Measurements from ENCODE around the gene SEMA4A.
"Not testable (repeated sequence)": the region's sequence is repeated elsewhere in the genome, so short reads cannot be mapped to it uniquely, and the experiment has no call there.

SEMA4A gene

DNA sequence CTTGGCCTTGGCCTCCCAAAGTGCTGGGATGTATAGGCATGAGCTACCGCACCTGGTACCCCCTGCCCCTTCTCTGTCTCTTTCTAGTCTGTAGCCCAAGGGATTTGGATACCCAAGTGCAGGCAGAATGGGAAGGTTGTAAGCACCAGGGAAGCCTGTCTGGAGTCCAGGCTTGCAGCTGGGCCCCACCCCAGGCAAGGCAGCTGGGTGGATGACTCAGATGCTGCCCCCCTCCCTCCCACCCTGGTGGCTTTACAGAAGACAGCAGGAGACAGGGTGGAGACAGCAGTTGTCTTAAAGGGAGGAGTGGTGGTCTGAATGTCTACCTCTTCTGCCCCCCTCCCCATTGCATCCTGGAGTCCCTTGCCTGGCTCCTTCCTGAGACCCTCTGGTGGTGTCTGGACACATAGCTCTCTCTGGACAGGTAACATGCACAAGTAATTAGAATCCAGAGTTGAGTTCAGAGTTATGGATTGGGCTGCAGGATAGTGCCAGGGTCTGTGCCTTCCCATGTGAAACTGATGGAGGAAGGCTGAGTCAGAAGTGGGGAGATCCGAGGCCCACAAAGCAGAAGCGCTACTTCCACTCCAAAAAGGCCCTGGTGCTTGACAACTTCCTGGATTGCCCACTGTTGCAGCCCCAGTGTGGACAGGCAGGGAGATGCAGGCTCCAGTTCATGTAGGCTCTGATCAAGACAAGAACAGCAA lies 33.7 kb upstream of the SEMA4A start:
- peak; percentile 70 for DNase-seq

DNA sequence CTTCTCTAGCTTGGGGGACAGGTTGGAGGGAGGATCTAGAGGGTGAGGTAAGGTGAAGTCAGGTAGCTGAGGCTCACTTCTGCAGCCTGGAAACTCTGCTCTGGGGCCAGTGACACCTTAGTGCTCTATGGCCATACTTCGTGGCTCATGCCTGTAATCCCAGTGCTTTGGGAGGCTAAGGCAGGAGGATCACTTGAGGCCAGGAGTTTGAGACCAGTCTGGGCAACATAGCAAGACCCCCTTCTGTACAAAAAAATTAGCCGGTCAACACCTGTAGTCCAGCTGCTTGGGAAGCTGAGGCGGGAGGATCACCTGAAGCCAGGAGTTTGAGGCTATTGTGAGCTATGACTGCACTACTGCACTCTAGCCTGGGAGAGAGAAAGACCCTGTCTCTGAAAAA lies 33.1 kb upstream of the SEMA4A start:
- DNase-seq = no peak

- not testable (repeated sequence) for DNase-seq
These were observed 32.4 kb upstream of the SEMA4A start for GRCh38 chr1:156121005-156121404.

DNA sequence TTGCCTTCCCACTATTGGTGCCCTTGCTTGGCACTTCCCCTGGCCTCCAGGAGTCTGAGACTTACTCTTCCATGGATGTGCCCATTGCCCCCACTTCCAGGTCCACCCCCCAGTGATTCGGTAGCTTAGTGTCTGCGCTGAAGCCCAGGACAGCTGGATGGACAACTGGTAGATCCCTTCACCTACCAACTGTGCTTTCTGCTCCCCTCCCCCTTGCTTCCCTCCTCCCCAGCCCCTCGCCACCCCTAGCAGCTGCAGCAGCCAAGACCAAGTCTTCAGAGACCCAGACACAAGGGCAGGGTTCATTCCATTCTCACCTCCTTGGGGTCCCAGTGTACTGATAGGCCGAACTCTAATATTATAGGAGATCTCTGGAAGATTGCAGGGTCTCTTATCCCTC lies 31.9 kb upstream of the SEMA4A start:
- DNase-seq = no peak

DNA sequence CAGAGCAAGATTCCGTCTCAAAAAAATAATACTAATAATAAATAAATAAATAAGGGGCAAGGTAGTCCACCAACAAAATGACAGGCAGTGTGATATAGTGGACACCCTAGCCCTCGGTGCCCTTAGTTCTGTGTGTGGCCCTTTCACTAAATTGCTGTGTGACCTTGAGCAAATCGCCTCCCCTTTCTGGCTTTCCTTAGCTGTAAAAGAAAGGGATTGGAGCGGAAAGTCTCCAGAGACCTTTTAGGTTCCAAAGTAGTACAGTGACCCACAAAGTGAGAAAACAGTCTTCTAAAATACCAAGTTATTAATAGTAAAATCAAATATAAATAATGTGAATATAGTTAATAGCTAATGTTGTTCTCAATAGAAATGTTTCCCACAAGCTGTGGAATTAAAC lies 31.3 kb upstream of the SEMA4A start:
- no peak for DNase-seq

DNA sequence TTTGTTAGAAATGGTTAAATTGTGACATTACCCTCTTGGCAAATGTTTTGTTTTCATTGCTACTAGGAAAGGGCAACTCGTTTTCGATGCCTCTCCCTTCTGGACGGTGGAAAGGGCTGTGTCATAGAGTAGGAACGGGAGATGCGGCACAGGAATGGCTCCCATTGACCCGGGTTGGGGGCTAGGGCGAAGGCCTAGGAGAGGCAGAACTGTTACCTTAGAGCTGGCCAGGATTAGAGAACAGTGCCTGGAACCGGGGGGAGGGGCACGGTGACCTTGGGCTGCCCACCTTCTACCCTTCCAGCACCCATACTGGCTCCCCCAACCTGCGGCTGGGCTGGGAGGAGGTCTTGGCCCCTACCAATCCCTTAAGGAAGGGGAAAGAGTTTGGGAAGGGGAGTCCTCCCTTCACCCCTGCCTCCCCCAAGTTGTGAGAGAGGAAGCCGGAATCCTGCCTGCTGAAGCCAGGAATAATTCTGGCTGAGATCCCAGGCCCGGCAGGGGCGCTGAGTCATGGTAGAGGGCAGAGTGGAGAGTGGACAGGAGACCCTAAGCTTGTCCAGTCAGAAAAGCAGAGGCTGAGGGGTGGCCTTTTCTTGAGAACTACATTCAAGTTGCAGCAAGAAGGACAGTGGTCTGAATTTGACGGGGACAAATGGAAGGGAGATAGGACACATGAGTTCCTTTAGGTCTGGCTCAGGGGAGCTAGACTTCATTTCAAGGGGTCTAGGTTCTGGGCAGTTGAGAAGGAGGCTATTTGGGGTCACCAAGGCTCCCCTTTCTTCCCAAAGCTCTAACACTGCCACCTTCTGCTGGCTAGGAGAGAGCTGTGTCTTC lies 30.6 kb upstream of the SEMA4A start:
- no peak for DNase-seq

DNA sequence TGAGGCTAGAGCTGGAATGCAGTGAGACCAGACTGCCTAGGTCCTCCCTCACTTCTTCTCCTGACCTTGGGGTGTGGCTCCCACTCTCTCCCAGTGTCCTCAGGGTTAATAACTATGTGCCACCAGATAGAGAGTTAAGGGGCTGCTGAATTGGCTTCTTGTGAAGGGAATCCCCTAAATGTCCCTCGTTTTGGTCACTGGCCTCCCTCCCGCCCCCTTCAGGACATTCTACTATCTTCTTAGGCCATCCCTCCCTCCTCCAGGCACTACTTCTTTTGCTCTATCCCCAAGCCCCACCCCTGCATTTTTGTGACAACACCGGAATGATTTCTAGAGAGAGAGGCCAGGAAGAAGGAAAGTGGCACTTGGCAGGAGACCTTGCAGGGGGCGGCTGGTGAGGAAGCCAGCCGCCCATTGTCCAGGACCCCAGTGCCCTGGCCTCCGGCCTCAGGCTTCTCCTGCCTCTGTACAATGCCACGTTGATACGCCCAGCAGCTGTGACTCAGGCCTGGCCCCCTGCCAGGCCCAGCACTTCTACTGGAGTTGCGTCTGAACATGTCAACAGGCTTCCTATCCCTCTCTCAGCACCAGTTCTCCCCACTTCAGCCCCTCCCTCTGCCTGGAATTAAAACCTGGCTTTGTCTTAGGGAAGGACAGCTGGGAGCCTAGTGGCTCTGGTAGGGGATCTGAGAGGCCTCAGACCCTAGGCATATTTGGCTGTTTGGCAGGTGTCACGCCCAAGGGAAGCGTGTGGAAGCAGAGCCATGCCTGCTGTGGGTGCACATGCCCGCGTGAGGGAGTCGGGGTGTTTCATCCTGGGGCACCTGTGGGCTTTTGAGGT lies 29.8 kb upstream of the SEMA4A start:
- peak; percentile 86 for DNase-seq

DNA sequence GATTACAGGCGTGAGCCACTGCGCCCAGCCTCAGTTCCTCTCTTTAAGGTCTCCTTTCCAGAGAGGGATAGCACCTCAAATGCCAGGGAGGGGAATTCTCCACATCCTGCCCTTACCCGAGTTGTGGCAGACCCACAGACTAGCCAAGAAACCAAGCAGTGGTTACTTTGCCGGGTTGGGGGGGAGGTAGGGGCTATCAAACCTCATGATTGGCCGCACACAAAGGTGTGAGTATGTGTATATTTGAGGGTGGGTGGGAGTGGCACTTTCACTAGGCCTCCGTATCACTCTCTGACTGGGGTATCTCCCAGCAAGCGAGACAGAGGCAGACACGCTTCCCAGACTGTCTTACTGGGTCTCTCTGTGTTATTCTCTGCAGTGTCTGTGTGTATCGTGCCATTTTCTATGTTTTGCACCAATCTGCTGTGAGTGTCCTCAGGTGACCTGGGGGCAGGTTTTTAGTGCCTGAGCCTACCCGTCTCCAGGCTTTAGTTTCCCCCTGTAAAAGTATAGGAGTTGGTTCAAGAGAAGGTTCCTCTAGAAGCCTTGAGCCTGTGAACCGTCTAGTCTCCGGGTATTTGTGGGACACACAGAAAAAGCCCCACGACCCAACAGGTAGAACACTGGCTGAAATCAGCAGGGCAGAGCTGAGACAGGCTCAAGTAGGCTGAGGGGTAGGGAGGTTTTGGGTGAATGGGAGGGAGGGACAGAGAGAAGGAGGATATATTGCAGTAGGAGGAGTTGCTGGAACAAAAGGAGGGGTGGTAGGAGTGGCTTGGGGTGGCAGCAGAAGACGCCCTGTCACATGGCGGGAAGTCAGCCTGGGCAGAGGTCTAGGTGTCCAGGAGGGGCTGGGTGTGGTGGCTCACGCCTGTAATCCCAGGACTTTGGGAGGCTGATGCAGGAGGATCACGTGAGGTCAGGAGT lies 28.6 kb upstream of the SEMA4A start:
- DNase-seq = peak; percentile 26

DNA sequence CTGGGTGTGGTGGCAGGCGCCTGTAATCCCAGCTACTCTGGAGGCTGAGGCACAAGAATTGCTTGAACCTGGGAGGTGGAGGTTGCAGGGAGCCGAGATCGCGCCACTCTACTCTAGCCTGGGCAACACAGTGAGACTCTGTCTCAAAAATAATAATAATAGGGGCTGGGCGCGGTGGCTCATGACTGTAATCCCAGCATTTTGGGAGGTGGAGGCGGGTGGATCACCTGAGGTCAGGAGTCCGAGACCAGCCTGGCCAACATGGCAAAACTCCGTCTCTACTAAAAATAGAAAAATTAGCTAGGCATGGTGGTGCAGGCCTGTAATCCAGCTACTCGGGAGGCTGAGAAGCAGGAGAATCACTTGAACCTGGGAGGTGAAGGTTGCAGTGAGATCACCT lies 27.8 kb upstream of the SEMA4A start:
- not testable (repeated sequence) for DNase-seq

DNA sequence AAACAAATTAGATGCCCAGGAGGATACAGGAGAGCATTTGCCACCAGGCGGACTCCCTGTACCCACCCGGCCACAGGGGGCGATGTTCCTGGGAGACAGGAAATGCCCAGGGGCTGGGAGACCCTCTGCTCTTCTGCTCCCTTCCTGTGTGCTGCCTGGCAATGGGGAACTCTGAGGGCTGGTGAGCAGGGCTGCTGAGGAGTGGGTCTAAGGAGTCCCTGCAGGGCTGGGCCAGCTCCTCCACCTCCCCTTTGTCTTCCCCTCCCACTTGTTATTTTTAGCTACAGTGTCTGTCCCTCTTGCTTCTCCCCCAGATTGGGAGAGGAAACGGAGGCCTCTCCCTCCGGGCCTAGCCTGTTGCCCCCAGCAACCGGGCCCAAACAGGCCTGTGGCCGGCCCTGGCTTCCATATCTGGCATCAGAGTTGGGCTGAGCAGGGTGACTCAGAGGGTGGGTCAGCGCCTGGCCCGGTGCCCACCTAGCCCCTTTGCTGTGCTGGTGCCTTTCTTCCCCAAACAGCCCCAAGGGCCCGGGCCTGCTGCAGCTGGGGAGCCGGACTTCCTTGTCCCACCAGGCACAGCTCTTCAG lies 27.2 kb upstream of the SEMA4A start:
- DNase-seq = peak; percentile 66

GRCh38 chr1:156126630-156127534 lies 26.5 kb upstream of the SEMA4A start:
- DNase-seq = peak; percentile 90

GRCh38 chr1:156128308-156128653 lies 25.1 kb upstream of the SEMA4A start:
- DNase-seq = no peak

DNA sequence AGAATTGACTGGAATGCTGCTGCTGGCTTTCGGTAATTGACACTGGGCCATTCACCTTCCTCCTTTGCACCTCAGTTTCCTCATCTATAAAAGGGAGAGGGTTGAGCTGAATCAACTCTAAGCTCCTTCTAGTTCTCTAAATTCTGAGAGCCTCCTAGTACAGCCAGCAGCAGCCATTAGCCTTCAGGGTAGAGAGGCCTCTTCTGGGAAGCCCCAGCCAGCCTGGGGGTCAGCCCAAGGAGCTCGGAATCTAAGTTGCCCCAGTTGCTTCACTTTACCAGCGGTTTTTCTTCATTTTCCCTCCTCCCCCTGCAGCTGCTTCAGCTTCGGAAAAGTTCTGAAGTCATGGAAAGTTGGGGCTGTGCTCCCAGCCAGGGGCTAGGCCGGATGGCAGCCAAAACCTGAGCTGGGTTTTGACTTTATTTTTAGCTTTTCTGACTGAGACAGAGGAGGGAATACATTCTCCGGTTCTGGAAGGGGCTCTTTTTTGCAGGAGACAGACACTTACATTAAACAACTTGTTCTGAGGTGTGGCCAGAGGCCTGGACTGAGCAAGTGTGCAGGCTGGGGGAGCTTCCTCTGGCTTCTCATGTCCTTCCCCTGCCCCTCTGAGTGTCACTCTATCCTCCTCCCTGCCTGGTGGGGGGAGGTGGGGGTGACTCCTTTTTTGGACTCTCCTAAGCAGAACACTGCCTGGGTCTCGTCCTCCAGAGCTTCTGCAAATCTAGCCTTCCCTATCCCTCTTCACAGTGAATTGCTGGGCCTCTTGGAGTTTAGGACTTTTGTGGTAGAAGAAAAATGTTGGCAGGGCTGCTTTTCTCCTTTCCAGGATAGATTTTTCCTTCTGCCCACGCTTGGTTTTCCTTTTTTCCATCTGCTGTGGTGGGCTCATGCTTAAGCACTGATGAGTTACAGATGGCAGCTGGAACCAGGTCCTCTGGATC lies 24.5 kb upstream of the SEMA4A start:
- DNase-seq = no peak

- peak; percentile 80 for DNase-seq
These were observed 23.5 kb upstream of the SEMA4A start for GRCh38 chr1:156129687-156130577.

DNA sequence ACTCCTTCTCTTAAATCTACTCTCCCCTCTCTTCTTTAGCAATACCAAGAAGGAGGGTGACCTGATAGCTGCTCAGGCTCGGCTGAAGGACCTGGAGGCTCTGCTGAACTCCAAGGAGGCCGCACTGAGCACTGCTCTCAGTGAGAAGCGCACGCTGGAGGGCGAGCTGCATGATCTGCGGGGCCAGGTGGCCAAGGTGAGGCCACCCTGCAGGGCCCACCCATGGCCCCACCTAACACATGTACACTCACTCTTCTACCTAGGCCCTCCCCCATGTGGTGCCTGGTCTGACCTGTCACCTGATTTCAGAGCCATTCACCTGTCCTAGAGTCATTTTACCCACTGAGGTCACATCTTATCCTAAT lies 22.8 kb upstream of the SEMA4A start:
- DNase-seq = no peak

DNA sequence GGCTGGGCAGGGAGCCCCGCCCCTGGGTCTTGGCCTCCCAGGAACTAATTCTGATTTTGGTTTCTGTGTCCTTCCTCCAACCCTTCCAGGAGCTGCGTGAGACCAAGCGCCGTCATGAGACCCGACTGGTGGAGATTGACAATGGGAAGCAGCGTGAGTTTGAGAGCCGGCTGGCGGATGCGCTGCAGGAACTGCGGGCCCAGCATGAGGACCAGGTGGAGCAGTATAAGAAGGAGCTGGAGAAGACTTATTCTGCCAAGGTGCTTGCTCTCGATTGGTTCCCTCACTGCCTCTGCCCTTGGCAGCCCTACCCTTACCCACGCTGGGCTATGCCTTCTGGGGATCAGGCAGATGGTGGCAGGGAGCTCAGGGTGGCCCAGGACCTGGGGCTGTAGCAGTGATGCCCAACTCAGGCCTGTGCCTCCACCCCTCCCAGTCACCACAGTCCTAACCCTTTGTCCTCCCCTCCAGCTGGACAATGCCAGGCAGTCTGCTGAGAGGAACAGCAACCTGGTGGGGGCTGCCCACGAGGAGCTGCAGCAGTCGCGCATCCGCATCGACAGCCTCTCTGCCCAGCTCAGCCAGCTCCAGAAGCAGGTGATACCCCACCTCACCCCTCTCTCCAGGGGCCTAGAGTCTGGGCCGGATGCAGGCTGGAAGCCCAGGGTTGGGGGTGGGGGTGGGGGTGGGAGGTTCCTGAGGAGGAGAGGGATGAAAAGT lies 18.5 kb upstream of the SEMA4A start:
- DNase-seq = no peak

GRCh38 chr1:156135930-156136871 lies 17.2 kb upstream of the SEMA4A start:
- no peak for DNase-seq

Data from CD4-positive, alpha-beta T cell treated with Interleukin-6 for 4 hours (primary cell).